Inflammatory macrophage (primary cell): ENCODE measurements around the gene MMP12.
"Not testable (repeated sequence)": the region's sequence is repeated elsewhere in the genome, so short reads cannot be mapped to it uniquely, and the experiment has no call there.

ENCODE experiments used
- DNase-seq, 2 donors: peaks; one replicate each; pipeline ENCODE4 v3.0.0-alpha.2; 2020 to 2022
- total RNA-seq, 18 experiments: gene quantifications; one replicate each; lab custom pipeline; 2026; ENCODE audit warnings: mixed read lengths in 6 of 18, inconsistent platforms in 2 of 18; lab: John Stamatoyannopoulos, UW

The MMP12 gene
- 0 to 1.7 (median 0.19) reads per million in 18 experiments for total RNA-seq

DNA sequence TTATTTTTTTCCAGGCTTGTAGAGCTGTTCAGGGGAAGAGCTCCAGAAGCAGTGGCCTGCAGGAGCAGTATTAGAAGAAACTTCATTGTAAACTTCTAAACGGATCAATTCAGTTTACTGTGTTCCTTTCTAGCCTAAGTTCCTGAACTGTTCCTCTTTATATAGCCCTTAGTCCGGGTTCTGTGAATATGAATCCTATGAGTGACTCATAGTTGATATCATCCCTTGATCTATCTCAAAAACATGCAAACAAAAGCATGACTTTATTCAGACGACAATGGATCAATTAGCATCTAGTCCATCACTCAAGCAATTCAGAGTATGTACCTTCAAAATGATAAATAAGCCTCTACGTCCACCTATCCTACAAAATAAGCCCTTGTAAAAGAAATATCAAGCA lies at the start of gene MMP12:
MMP12 (minus strand) TSS at position 131 of the 400 bp plus-strand sequence; CDS start at position 86, 45 bp downstream.
- DNase-seq: no peak

DNA sequence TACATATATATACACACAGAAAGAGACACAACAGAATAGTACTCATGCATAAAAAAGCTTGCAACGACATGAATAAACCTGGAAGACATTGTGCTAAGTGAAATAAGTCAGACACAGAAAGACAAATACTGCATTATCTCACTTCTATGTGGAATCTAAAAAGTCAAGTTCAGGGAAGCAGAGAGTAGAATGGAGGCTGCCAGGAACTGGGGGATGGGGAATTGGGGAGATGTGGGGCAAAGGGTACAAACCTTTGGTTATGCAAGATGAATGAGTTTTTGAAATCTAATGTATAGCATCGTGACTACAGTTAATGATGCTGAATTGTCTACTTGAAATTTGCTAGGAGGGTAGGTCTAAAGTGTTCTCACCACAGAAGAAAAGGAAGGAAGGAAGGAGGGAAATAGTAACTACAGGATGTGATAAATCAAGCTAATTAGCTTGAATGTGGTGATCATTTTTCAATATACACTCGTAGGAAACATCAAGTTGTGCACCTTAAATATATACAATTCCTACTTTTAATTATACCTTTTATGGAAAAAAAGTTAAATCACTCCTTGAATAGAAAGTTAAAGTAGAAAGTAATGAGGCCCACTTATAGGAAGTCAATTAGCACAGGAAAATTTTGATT lies 46.9 kb upstream of the MMP12 start:
- no peak for DNase-seq

DNA sequence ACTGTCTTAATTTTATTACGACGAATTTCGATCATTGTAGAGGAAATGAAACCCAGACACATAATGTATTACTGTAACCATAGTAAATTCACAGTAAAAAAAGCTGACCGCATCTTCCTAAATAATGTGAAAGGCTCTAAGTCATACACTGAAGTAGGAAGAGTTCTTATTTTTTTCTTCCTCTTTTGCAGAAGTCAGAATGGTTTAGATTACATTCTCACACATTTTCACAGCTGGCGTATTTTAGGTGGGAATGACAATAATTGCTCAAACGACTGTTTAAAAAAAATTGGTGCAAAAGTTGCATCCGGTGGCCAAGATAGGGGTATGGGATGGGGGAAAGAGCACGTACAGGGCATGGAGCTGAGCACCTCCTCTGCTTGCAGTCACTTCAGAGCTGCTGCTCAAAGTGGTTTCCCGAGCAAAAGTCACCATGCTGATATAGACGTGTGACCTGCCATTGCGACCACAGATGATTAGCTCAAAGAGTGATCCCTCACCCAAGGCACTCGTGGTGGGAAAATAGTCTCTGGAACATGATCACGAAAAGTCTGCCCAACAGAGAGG lies 45.4 kb upstream of the MMP12 start:
- peak; percentile 77 to 95 for DNase-seq

DNA sequence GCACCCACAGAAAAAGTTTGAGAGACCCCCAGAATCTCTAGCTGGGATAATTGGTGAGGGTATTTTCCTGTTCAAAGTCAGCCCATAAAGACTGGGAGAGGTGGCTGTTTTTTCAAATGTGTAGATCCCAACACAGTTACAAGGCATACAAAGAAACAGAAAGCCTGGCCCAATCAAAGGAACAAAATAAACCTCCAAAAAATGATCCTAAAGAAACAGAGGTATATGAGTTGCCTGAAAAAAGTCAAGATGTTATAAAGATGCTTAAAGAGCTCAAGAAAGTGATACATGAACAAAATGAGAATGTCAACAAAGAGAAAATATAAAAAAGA lies 40.2 kb upstream of the MMP12 start:
- DNase-seq: no peak

DNA sequence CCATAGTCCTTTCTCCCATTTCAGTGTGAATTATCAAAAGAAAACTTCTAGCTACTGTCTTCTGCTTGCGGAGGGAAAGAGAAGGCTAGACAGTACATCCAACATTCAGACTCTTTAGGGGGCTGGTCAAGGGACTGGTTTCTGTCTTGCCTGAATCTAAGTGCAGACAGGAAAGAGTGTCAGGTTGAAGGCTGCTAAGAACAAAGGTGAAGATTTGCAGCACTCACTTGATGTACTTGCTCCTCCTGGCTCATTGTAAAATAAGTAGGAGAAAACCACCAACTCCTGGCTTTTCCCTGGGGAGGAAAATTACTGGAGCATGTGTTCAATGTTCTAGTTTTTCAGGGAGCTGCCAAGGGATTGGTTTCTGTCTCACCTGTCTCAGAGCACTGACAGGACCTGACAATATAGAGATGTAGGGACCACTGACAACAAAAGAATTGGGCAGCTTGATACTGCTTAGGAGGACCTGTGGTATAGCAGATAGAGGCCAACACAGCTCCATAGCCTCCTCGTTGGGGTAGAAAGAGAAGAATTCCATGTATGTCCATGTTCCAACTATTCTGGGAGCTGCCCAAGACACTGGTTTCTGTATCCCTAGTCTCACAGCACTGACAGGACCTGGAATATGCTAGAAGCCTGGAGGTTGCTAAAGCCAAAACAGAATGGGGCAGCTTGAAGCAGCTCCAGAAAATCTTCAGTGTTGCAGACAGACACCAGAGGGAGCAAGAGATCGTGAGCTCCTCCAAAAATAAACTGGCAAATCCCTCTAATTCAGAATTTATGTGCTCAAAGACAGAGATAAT lies 39.7 kb upstream of the MMP12 start:
- DNase-seq: peak; percentile 48 to 59

DNA sequence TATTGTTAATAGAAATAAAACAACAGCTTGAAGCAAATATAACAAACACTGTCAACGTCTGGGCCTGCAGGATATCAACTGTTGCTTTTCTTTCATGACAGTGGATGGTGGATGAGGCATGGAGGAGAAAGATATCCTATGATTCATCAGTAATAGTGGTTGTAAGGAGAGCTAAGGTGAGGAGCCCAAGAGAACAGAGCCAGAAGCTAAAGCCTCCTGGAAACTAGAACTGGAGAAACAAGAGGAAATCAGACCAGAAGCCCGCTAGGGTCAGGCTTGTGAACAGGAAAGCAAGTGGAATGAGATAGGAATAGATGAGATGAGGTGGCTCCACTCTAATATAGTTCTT lies 37.7 kb upstream of the MMP12 start:
- DNase-seq: no peak

DNA sequence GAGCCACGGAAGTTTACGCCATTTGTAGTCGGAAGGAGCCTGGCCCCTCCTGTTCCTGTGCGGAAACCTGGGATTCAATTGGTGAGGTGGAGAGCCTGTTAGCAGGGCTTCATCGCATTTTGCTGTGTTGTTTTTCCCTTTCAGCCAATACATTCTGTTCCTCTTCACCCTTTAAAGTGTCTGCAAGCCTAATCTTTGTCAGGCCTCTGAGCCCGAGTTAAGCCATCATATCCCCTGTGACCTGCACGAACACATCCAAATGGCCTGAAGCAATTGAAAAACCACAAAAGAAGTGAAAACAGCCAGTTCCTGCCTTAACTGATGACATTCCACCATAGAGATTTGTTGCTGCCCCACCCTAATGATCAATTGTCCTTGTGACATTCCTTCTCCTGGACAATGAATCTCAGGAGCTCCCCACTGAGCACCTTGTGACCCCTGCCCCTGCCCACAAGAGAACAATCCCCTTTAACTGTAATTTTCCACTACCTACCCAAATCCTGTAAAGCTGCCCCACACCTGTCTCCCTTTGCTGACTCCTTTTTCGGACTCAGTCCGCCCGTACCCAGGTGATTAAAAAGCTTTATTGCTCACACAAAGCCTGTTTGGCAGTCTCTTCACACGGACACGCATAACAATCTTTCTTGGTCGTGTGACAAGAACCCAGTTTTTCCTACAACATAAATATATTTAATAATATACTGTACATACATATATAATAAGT lies 37.1 kb upstream of the MMP12 start:
- DNase-seq: no peak

DNA sequence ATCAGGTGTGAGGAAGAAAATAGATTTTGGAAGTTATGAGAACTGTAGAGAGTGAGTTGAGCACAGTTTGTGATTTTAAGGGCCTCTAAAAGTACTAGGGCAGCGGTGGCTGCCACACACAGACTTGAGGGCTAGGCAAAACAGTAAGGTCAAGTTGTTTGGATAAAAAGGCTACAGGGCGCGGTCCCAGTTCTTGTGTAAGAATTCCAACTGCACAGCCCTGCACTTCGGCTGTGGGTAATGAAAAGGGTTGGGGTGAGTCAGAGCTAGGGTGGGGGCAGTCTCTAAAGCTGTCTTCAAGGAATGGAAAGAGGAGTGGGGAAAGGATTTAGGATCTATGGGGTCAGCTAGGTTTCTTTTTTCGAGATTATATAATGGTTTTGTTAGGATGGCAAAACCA lies 31.1 kb upstream of the MMP12 start:
- DNase-seq: not testable (repeated sequence)

DNA sequence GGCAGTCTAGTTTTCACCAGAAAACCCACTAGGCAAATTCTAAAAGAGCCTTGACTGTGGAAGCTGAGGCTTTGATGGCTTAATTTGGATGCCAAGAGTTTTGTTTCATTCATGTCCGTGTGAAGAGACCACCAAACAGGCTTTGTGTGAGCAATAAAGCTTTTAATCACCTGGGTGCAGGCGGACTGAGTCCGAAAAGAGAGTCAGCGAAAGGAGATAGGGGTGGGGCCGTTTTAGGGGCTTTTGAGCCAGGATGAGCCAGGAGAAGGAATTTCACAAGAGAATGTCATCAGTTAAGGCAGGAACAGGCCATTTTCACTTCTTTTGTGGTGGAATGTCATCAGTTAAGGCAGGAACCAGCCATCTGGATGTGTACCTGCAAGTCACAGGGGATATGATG lies 29.1 kb upstream of the MMP12 start:
- DNase-seq: not testable (repeated sequence)

DNA sequence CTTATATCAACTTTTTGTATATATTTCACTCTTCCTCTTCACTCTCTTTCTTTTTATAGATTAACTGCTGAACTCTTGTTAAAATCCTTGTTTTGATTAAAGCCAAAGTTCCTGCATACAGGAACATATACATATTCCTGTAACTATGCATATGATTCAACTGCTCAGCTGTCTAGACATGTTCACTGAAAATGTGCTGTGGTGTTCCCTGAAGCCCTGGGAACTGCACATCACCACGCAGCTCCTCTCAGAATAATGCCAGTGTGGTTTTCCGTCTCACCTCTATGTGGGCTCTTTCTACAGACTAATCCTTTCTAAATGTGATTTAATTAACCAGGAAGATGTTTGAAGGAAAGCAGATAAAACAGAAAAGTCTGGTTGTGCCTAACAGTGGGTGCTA lies 25.6 kb upstream of the MMP12 start:
- DNase-seq: no peak

DNA sequence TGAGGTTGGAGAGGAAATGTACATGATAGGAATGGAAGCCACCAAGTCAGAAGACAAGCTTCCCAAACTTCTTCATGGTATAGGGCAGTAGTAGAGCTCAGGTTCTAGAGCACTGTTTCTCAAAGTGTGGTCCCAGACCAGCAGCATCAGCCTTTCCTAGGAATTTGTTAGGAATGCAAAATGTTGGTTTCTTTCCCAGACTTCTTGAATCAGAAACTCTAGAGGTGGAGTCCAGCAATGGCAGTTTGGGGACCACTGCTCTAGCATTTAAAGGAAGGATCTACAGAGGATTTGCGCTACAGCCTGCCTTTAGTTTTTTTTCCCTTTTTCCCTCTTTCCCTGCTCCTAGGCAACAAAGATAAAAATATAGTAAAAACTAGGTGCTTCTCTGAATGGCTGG lies 17.0 kb upstream of the MMP12 start:
- no peak for DNase-seq

DNA sequence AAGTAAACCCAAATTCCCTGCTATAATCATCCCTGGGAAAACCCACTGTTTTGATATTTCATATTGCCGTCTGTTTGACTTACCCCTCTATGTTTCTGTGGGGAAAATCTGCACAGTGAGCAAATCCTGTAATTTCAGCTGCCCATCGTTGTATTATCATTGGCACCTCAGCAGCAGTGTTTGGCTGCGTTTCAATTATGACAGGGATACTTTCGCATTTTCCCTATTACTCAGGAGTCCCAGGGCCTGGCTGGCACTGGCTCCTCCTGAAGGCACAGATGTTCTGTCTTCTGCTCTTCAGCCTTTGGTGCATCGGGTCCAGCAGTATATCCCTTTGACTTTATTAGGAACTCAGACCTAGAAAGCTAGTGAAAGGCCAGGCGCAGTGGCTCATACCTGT lies 12.2 kb upstream of the MMP12 start:
- DNase-seq: no peak

DNA sequence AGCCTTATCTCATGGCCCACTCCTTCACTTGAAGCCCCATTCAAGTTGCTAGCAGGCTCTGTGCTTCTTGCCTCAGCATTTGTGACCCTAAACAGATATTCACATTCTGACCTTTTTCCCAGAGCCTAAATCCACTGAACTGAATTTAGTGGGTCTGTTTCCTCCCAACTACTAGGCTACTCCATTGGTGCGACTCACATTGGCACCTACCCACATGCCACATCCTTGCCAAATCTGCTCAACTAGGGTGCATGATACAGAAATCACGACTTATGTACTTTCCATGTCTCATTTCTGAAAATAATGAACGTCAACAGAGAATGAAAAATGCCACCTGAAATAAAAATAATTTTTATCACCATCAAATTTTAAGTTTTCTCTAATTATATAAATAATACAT lies 8.4 kb upstream of the MMP12 start:
- DNase-seq: no peak

DNA sequence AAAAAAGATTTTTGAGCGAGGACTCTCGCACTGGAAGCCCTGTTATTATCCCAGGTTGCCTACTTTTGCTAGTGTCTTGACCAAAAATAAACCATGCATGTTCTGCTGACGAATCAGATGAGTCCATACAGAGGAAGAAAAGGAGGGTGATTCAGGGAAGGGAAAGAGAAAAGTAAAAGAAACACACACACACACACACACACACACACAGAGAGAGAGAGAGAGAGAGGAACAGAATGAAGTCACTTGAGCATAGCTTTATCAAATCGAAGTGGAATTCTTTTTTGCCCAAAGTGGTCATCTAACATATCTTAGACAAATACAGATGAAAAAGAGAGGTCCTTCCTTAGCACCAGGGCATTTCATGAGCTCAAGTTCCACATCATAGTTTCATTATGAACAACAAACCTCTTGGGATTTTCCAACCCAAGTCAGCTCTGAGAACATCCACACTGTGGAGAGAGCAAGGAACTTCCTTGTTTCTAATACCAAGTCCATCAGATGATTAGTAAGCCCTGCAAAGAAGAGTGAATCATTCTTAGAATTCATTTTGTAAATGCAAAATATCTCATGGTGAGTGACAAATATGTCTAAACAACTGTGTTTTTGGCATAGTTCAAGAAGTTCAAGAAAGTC lies 7.7 kb upstream of the MMP12 start:
- peak; percentile 78 to 86 for DNase-seq

DNA sequence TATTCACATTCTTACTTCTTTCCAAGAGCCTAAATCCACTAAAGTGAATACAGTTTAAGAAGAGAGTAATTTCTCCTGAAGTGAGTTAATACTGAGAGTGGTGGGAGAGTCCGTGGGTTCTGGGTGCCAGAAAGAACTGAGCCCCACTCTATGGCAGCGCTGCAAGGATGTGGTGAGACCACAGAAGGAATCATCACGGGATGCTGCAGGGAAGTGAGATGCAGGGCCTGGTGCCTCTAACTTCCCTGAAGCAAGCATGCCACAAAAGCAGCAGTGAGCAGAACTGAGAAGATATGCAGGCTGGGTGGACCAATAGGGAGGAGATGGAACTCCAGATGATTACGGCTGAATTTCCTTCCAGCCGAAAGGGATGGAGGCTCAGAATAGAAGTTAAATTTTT lies 5.0 kb upstream of the MMP12 start:
- DNase-seq: peak; percentile 35 to 74

DNA sequence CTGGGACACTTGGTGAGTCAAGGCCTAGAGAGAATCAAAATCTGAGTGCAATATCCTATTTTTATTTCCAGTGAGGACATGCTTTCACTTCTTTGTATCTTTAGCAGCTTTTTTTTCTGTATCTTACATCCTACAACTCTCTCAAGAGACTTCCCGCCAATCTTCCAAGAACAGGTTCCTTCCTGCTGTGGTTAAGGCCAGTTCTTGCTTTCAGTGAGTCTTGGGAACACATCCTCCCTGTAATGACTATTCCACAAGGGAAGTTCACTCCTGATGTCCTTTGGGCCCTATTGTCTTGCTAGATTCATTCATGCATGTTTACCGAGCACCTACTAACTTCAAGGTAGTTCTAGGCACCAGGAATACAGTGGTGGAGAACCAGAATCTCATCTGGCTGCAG lies 3.8 kb upstream of the MMP12 start:
- no peak for DNase-seq

DNA sequence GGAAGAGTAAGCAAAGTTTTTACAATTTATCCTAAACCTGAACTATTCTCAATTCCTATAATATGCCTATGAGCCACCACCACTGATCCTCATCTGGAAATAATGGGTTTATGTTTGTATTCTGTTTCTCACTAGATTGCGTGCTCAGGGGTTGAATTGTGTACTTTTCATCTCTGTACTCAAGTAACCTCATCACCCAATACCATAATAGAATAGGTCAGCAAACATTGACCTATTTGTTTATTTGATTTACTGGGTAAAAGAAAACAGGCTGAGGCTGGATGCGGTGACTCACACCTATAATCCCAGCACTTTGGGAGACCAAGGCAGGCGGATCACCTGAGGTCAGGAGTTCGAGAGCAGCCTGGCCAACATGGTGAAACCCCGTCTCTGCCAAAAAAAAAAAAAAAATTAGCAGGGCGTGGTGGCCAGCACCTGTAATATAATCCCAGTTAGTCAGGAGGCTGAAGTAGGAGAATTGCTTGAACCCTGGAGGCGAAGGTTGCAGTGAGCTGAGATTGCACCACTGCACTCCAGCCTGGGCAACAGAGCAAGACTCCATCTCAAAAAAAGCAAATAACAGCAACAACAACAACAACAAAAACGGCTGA lies 5.3 kb downstream of the MMP12 start:
- DNase-seq: not testable (repeated sequence)

DNA sequence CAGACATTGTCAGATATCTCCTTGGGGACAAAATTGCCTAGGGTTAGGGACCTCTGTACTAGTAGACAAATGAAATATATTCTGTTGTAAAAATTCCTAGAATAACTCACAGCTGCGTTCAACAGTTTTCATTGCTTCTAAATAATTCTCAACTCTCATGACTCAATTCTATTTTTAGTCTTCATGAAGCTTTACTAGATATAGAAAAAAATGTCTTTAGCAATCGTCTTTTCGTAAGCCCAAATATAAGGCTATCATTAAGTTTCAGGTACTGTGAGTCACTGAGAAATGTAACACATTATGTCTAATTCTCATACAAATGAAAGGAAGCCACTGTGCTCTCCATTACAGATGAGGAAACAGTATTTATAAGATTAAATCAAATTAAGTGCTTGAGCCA lies 6.4 kb downstream of the MMP12 start:
- no peak for DNase-seq

DNA sequence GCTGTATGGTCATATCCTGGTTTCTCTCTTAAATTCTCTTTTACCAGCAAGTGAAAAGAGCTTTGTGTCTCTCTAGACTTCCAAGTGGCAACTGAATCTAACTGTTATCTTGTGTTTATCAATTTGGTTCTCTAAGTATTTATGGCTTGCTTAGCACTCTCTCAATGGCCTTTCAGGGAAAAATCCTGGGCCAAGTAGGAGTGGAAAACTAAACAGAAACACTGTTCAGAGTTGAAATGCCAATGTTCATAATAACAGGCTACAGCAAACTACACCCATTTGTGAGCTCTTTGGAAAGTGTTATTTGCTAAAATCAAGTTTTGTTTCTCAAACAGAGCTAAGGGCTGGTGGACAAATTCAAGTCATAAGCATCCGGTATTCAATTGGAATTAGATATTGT lies 10.1 kb downstream of the MMP12 start:
- no peak for DNase-seq

DNA sequence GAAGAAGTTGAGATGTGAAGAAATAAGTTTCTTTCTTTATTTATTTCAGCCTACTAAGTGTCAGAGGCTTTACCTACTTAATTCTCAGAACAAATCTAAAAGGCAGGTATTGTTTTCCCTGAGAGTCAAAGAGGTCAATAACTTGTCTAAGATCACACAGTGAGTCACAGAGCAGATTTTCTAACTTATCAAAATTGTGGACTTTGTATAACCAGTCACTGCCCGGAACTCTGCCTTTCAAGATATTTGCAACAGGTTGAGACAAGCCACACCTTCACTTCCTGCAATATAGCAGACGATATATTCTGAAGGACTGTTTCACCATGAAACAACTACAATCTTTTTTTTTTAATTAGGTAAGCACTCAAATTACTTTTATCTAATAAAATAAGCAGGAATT lies 20.8 kb downstream of the MMP12 start:
- DNase-seq: no peak

DNA sequence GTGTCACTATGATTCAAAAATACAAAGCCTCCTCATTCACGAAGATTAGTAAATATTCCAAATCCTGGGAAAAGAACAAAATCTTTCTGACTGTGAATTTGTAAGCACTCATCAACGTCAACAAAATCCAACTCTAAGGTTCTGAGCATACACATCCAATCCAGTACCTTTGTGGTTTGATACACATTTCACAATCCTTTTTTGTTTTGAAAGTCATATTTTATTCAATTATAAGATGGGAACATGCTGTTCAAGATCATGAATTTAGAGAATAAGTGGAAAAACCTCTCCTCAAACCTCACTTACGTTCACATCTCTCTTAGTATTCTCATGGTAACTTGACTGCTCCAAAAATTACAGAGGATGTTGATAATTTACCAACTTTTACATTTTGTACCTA lies 21.7 kb downstream of the MMP12 start:
- DNase-seq: no peak

DNA sequence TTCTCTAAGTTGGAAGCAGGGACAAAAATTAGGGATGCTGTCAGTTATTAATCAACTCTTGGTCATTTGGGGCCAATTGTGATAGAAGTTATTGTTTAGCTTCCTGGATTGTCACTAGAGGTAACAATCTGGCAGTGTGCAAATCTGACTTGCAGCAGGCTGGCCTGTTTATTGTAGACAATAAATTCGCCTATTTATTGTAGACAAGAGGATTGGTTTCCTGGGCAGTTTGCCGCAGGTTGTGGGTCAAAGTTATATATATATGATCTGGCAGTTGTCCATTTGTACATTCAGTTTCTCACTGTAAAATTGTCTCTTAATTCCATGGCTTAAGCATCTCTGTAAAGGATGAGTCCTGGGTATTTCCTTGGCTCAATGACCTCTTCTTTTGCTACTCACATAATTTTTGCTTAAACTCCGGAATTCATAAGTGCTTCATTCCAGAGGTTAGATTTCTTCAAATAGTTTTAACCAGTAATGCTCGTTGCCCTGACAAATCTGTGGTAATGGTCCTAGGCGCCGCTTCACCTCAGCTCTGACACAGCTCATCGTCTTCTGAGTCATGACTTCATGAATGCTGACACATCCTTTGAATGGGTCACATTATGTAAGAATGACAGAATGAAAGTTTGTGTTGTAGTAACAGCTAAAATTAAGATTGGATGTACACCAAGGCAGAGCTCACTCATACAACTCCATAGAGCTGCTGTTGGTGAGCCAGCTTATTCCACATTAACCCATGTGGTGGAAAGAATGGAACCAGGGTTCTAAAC lies 23.6 kb downstream of the MMP12 start:
- DNase-seq: no peak
